Smooth muscle cell (in vitro differentiated cells): ENCODE results near the gene NKAIN2. TPM values are rescaled to one million over a fixed set of nuclear protein-coding genes. Genes with fewer than 3 reads are reported as not detected.

Experiments
- DNase-seq: peaks from one replicate; lab custom pipeline; 2025; ENCODE audit not compliant: unreplicated experiment; lab: John Stamatoyannopoulos, UW
- H2AFZ ChIP-seq: fragments of 200-600 bp; sonication (generic); 2 replicates; pipeline ENCODE4 v1.6.0; 2016; ENCODE audit warnings: antibody characterized with exemption, low read depth, mild to moderate bottlenecking
- H3F3A ChIP-seq: fragments of 200-600 bp; sonication (generic); 2 replicates; pipeline ENCODE4 v1.6.0; 2017; ENCODE audit warnings: antibody characterized with exemption, low read depth
- H3K27ac ChIP-seq: fragments of 200-600 bp; sonication (generic); 2 replicates; pipeline ENCODE4 v1.5.1; 2016; ENCODE audit warnings: low read depth, mild to moderate bottlenecking
- H3K27me3 ChIP-seq: fragments of 200-600 bp; sonication (generic); 2 replicates; pipeline ENCODE4 v1.6.1; 2016; ENCODE audit warnings: low read depth, mild to moderate bottlenecking
- H3K36me3 ChIP-seq: fragments of 200-600 bp; sonication (generic); 2 replicates; pipeline ENCODE4 v1.5.1; 2016; ENCODE audit warnings: low read depth
- H3K4me1 ChIP-seq: fragments of 200-600 bp; sonication (generic); 2 replicates; pipeline ENCODE4 v1.5.1; 2016; ENCODE audit warnings: low read depth
- H3K4me2 ChIP-seq: fragments of 200-600 bp; sonication (generic); 2 replicates; pipeline ENCODE4 v1.6.0; 2016; ENCODE audit warnings: mild to moderate bottlenecking
- H3K4me3 ChIP-seq: fragments of 200-600 bp; sonication (generic); 2 replicates; pipeline ENCODE4 v1.5.1; 2016; ENCODE audit warnings: mild to moderate bottlenecking
- H3K79me2 ChIP-seq: fragments of 200-600 bp; sonication (generic); 2 replicates; pipeline ENCODE4 v1.6.0; 2016; ENCODE audit warnings: low read depth, mild to moderate bottlenecking
- H3K9ac ChIP-seq: fragments of 200-600 bp; sonication (generic); 2 replicates; pipeline ENCODE4 v1.6.0; 2016; ENCODE audit warnings: low read depth
- H3K9me3 ChIP-seq: fragments of 200-600 bp; sonication (generic); replicated peaks from 2 replicates; pipeline ENCODE4 v1.5.1; 2016; ENCODE audit warnings: low read depth
- H4K20me1 ChIP-seq: fragments of 200-600 bp; sonication (generic); 2 replicates; pipeline ENCODE4 v1.6.0; 2016; ENCODE audit warnings: low read depth
- CTCF ChIP-seq: fragments of 200-600 bp; sonication (generic); IDR thresholded peaks from 2 replicates; pipeline ENCODE4 v1.5.1; 2017; ENCODE audit warnings: borderline replicate concordance, mild to moderate bottlenecking, antibody characterized with exemption; ENCODE audit not compliant: insufficient read depth, poor library complexity, severe bottlenecking
- WGBS: methylation state at CpG from one replicate; pipeline ENCODE4 v1.1.7; 2016; ENCODE audit warnings: low lambda C conversion rate; 5-methylcytosine and 5-hydroxymethylcytosine counted together
- polyA plus RNA-seq: library from polyadenylated mRNA; unstranded; fragments of >200 nt; fragmentation: Nextera tagmentation; extraction: Ambion mirVana; gene quantifications from 2 replicates; pipeline ENCODE4 v1.2.1, GENCODE V29; 2016
- total RNA-seq: library from RNA; depleted of rRNA; stranded (reverse); fragments of >200 nt; gene quantifications from 2 replicates; pipeline ENCODE4 v1.2.3, GENCODE V29; 2014

Gene NKAIN2
- total and polyA plus RNA-seq, 2 experiments from 2014 or later, result 0.09 TPM; not detected in 1

GRCh38 chr6:124757560-124757959 is 953.9 kb downstream of the NKAIN2 start:
- no peak overlapping the region for H3K27ac ChIP-seq
- no peak overlapping the region for H3K4me3 ChIP-seq
- H3K79me2 ChIP-seq, result no peaks in the 10 kb centered on the region
- no peak overlapping the region for H3K4me2 ChIP-seq
- no peak for TF ChIP-seq CTCF
- DNase-seq, result no peak
- H3K27me3 ChIP-seq, result no peaks in the 10 kb centered on the region
- no peaks in the 10 kb centered on the region for H3K4me1 ChIP-seq
- no peaks in the 10 kb centered on the region for H3K9me3 ChIP-seq
- H3F3A ChIP-seq, result no peaks in the 10 kb centered on the region
- H3K36me3 ChIP-seq, result no peaks in the 10 kb centered on the region
- no peaks in the 10 kb centered on the region for H4K20me1 ChIP-seq
- H3K9ac ChIP-seq, result no peak overlapping the region
- no peak overlapping the region for H2AFZ ChIP-seq

- DNase-seq, result no peak
- Histone ChIP-seq H3K9me3 (no peaks in the 10 kb centered on the region), H3K9ac (no peak overlapping the region), H3K79me2 (no peaks in the 10 kb centered on the region), H3K27me3 (no peaks in the 10 kb centered on the region), H3K27ac (no peak overlapping the region), H3K4me1 (no peaks in the 10 kb centered on the region), H3F3A (no peaks in the 10 kb centered on the region), H2AFZ (no peak overlapping the region), H3K4me3 (no peak overlapping the region), H3K36me3 (no peaks in the 10 kb centered on the region), H3K4me2 (no peak overlapping the region), H4K20me1 (no peaks in the 10 kb centered on the region)
- TF ChIP-seq CTCF, result no peak
- WGBS, result 83% methylated on average over 1 of the region's 1 CpG
Observed at GRCh38 chr6:124758663-124759062, 955.0 kb downstream of the NKAIN2 start.

- no peaks in the 10 kb centered on the region for H3K4me1 ChIP-seq
- no peak for TF ChIP-seq CTCF
- no peaks in the 10 kb centered on the region for H3K79me2 ChIP-seq
- no peaks in the 10 kb centered on the region for H3K9me3 ChIP-seq
- no peak overlapping the region for H3K4me3 ChIP-seq
- no peak overlapping the region for H3K27ac ChIP-seq
- WGBS, result 88% methylated on average over 1 of the region's 1 CpG
- no peak overlapping the region for H3K9ac ChIP-seq
- DNase-seq, result no peak
- no peaks in the 10 kb centered on the region for H3K36me3 ChIP-seq
- no peaks in the 10 kb centered on the region for H3F3A ChIP-seq
- peaks cover 9% of the 10 kb centered on the region for H3K27me3 ChIP-seq
- no peaks in the 10 kb centered on the region for H4K20me1 ChIP-seq
- no peak overlapping the region for H3K4me2 ChIP-seq
- H2AFZ ChIP-seq, result no peak overlapping the region
Observed at GRCh38 chr6:124765280-124765679, 961.6 kb downstream of the NKAIN2 start.

- H3K4me3 ChIP-seq, result no peak overlapping the region
- H3K27me3 ChIP-seq, result peaks cover 9% of the 10 kb centered on the region
- no peaks in the 10 kb centered on the region for H3K79me2 ChIP-seq
- no peak overlapping the region for H3K9ac ChIP-seq
- TF ChIP-seq CTCF, result no peak
- H2AFZ ChIP-seq, result no peak overlapping the region
- H4K20me1 ChIP-seq, result no peaks in the 10 kb centered on the region
- WGBS, result 85% methylated on average over 1 of the region's 1 CpG
- no peaks in the 10 kb centered on the region for H3K9me3 ChIP-seq
- H3K4me2 ChIP-seq, result no peak overlapping the region
- no peak overlapping the region for H3K27ac ChIP-seq
- no peak for DNase-seq
- H3K36me3 ChIP-seq, result no peaks in the 10 kb centered on the region
- no peaks in the 10 kb centered on the region for H3K4me1 ChIP-seq
- no peaks in the 10 kb centered on the region for H3F3A ChIP-seq
Observed at GRCh38 chr6:124768224-124768623, 964.6 kb downstream of the NKAIN2 start.
